Suppressor macrophage treated with lipopolysaccharide for 4 hours (primary cell): Measurements from ENCODE around the gene CTNNA2.

ENCODE experiments used
- DNase-seq: peaks from one replicate; pipeline ENCODE4 v3.0.0-alpha.2; 2020

CTNNA2 gene

GRCh38 chr2:79796641-79797040 is 283.8 kb downstream of the CTNNA2 start:
- no peak for DNase-seq

- DNase-seq = no peak
These were observed 285.9 kb downstream of the CTNNA2 start for GRCh38 chr2:79798776-79799175.

DNA sequence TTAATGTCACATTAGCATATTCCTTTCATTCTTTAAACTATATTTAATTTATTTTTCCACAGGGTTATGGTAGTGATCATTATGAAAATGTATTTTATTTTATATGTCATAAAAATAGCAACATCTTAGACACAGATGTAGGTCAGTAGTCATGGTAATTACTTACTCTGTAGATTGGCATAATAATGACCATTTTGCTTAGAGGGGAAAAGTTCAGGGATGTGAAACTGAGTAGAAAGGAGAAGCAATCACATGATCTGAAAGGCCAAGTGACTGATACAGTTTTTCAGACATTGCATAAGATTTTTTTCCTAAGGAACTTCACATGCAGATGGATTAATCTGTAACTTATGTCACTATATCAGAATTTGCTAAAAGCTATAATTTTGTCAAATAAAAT is 286.9 kb downstream of the CTNNA2 start:
- DNase-seq = peak; percentile 13

GRCh38 chr2:79801082-79801481 is 288.2 kb downstream of the CTNNA2 start:
- DNase-seq = no peak

GRCh38 chr2:79817288-79817687 is 304.4 kb downstream of the CTNNA2 start:
- DNase-seq = no peak

DNA sequence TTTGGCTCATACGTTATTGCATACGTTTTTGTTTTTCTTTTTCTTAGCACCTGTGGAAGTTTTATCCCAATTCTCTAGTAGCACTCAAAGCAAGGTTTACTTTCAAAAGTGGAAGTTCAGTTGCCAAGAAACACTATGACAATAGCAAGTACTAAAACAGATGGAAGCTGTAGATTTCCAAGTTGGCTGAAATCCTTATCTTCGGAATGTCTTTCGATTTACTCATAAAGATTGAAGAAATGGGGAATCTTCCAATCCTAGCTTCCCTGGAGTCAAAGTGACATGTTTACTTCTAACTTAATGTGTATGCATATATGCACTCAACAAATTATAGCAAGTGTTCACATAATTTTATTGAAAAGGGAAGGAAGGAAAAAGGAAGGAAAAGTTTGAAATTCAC is 307.4 kb downstream of the CTNNA2 start:
- no peak for DNase-seq

DNA sequence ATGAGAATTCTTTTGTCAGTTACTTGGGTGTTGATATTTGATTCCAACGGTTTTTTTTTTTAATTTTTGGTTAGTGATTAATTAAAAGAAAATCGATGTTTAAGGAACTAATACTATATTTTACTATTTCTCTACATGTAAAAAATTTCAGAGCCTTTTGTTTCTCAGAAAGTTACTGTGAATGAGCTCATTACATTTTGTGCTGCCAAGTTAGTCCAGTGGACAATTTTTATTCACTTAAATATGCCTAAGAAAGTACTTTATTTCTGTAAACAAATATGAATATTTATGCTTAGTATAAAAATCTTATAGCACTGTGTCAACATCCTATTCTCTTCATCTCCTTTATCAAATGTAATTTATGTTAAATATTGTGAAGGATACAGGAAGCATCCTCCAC is 309.3 kb downstream of the CTNNA2 start:
- no peak for DNase-seq

DNA sequence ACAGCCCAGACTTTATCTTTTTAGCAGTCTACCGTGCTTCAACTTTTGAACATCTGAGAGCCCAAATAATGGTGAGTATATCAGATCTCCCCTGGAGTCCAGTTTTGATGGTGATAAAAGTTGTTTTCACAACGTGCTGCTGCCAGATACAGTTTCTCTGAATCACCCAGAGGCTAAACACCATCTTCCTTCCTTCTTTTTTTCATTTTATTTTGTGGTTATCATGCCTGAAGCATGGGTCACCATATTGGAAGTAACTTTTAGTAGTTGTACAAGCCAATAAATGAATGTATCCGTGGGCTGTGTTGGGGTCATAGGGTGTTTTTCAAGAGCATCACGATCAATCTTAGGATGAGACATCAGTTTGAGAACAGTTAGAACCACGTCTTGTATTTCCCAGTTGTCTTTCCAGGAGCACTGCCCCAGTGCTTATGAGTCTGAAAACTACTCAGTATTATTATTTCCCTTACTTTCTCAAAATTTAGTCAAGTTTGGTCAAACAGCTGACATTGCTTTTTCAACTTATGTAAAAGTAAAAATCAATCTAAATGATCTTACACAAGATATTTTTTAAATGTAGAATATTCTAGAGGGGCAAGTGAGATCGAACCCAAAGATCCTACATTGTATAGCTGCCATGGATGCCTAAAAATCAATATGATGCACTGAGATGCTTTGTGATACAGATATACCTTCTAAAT is 311.4 kb downstream of the CTNNA2 start:
- DNase-seq = no peak

DNA sequence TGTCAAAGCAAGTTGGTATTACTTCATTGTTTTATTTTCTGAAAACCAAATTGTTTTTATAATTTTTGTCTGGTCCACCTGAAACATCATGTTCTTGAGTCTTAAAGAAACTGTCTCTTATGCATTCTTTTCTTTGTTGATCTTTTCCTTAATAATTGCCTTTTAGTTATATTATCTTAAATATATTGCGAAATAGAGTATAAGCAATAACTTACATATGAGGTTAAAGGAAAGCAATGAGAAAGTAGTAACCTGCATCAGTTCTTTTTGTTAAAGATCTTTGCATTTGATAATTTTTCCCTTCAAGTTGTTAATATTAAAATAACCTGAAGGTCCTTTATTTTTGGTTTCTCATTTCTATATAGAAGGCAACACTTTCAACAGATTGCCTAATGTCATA is 315.0 kb downstream of the CTNNA2 start:
- no peak for DNase-seq

DNA sequence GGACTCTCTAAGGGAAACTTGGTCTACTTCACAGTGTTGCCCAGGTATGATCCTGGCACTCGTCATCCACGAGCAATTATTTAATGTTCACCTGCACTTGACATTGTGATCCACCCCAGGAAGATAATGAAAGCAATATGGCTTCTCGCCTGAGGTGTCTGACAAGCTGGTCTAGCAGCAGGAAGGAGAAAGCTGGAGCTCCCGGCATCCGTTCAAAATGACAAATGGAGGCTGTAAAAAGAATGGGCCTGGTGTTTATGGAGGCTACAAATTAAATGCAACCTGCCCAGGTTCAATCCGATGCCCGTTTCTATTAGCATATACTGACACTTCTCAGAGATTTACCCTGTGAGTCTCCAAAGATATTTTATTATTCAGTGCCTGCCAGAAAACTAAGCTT is 317.6 kb downstream of the CTNNA2 start:
- DNase-seq = no peak

GRCh38 chr2:79831961-79832360 is 319.1 kb downstream of the CTNNA2 start:
- DNase-seq = no peak

GRCh38 chr2:79832511-79833234 is 319.8 kb downstream of the CTNNA2 start:
- DNase-seq = no peak

- DNase-seq = no peak
These were observed 320.5 kb downstream of the CTNNA2 start for GRCh38 chr2:79833235-79833878.

GRCh38 chr2:79835911-79836310 is 323.1 kb downstream of the CTNNA2 start:
- no peak for DNase-seq

DNA sequence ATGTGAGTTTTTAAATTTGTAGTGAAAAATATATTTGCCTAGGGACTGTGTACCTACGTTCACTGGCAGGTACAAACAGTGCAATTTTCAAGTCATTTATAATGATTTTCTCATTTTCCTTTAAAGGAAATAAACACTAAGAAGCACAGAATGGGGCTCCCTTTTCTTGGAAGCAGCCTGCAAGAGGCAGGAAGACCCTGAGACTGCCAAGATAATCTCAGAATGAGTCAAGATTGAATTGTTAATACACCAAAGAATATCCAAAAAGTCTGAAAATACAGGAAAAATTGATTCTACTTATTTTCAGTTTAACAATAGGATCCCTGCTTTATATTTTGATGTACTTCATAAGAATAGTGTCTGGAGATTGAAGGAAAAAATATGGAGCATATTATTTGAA is 331.2 kb downstream of the CTNNA2 start:
- no peak for DNase-seq

DNA sequence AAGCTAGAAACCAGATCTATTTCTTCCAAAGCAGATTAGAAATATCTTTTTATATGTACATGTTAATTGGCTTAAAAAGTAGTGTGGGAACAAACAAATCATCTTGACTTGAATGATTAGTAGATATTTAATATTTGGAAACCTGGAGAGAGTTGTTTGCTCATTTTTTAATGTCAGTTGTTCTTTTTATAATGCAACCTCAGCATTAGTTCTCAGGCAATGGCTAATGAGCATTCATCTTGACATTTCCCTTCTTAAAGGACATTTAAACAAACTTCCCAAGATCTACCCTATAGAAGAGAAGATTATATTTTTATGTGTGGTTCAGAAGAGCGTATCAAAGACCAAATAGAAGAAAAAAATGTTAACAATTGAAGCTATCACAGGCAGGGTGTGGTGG is 334.0 kb downstream of the CTNNA2 start:
- no peak for DNase-seq

- DNase-seq = no peak
These were observed 336.4 kb downstream of the CTNNA2 start for GRCh38 chr2:79849241-79849640.

DNA sequence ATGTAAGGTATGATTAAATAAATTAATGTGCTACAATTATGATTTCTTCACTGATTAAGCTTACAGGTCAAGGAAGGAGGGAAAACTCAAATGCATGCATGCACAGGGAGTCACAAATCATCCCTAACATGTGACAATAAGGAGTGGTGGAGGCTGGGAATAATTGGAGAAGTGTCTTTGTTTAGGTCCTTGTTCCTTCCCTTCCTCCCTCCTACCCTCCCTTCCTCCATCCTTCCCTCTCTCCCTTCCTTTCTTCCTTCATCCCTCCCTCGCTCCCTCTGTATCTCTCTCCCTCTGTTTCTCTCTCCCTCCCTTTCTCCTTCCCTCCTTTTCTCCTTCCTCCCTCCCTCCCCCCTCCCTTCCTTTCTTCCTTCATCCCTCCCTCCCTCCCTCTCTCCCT is 337.1 kb downstream of the CTNNA2 start:
- no peak for DNase-seq

DNA sequence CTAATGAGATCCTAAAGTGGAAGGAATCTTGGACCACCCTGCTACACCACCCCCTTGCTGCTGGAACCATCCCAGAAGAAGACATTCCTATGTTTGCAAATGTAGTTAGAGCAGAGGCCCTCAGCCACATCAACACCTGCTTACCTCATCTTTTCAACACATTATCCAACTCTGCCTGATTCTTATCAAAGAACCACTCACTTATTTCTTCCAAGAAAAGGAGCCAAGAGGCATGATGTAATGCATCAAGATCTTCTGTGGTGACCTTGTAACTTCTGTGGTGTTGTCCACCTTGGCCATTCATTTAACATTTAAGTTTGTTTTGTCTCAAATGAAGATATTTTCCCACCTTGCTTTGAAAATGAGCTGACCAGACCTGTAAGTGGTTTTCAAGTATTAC is 338.1 kb downstream of the CTNNA2 start:
- DNase-seq = no peak

DNA sequence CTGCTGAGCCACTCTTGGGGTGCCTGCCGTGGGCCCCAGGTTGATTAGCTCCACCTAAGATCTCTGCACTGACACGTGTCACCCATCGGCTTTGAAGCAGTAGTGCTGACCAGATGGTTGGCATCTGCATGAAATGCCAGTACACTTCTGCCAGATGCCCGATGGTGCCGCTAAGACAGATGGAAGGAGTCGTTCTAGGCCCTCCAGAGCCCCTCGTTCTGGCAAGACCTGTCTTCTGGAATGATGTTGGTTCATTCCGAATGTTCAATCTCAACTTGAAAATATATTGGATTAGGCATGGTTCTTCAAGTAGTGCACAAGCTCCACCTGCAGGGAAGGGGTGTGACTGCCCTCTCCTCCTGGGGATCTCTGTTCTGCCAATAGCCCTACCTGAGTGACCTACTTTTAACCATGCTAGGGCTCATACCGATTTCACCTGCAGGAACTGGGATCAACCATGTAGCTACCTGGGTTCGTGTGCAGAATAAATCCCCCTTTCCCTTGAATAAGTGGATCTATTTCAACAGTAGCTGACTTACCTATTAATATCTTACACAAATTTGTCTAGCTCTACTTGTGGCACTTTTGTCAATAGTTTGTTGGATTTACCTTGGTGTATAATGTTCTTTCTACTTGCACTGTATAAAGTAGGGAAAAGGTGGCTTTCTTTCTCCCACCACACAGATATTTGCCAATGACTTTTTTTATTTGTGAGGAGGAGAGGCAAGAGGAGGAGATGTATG is 342.6 kb downstream of the CTNNA2 start:
- DNase-seq = no peak

GRCh38 chr2:79857888-79858287 is 345.0 kb downstream of the CTNNA2 start:
- DNase-seq = no peak

- no peak for DNase-seq
These were observed 347.6 kb downstream of the CTNNA2 start for GRCh38 chr2:79860228-79861058.

- no peak for DNase-seq
These were observed 348.2 kb downstream of the CTNNA2 start for GRCh38 chr2:79861059-79861374.
